ENCODE results near the gene DYNLL2.
"Not testable (repeated sequence)": the region's sequence is repeated elsewhere in the genome, so short reads cannot be mapped to it uniquely, and the experiment has no call there.

DYNLL2 gene

DNA sequence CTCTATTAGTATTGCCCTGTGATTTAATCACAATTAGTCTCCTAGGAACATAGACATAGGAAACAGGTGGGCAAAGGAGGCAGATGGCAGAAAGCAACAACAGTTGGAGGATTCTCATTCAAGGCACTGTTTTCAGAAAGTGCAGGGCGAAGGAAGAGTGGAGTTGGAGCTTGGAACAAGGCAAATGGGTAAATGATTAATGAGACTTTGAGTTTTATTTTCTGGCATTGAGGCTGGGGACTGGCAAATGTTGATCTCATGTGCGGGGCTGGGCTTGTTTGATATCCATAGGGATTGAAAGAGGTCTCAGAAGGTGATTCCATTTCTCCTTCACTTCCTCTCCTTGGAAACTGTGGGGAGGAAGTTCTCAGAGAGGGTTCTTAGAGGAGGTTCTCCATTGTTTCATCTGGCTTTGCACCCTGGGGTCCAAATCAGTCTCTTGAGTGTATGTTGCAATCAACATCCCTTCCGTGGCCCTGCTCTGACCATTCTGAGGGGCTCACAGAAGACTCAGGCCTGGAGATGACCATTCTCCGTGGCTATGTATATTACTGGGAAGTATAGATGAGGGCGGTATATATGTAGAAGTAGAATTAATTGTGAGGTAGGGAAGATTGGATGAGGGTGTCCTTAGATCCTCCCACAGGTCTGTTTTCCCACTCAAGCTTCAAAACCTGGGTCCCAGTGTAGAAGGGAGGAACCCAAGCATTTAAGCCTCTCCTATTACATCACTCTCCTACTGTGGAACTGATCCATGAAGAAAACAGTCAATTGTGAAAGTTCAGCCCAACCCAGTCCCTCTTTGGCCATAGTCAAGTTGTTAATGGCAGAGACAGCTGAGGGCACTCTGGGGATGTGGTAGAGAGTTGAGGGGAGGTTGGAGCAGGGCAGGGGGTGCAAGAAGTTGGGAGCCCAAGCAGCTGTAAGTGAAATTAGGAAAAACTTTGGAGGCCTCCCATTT, 39.7 kb upstream of the DYNLL2 start:
- H3K4me3 ChIP-seq (ENCODE audit: low read length) = no peak overlapping the region
- no peaks in the 10 kb centered on the region for H3F3A ChIP-seq (ENCODE audit: insufficient read depth, low read length)
- H2AFZ ChIP-seq (ENCODE audit: low read length) = no peak overlapping the region
- DNase-seq = no peak
- no peak overlapping the region for H3K9ac ChIP-seq (ENCODE audit: low read length)
- H3K4me2 ChIP-seq (ENCODE audit: low read depth, low read length) = no peak overlapping the region
- no peaks in the 10 kb centered on the region for H3K4me1 ChIP-seq (ENCODE audit: low read length)
- no peaks in the 10 kb centered on the region for H4K20me1 ChIP-seq (ENCODE audit: insufficient read depth, low read length)
- H3K79me2 ChIP-seq (ENCODE audit: low read length) = no peaks in the 10 kb centered on the region
- 0 out of 2 replicates have a peak, but pooled peaks cover 3% of the 10 kb centered on the region for H3K27me3 ChIP-seq (replicated peaks; ENCODE audit: insufficient read depth, low read length)
- no peaks in the 10 kb centered on the region for H3K9me2 ChIP-seq (replicated peaks; ENCODE audit: insufficient read depth, low read length)
- no peak overlapping the region for H3K27ac ChIP-seq (ENCODE audit: low read length)
- no peaks in the 10 kb centered on the region for H3K9me3 ChIP-seq (replicated peaks; ENCODE audit: insufficient read depth, low read length)
- TF ChIP-seq, protein P1, sequence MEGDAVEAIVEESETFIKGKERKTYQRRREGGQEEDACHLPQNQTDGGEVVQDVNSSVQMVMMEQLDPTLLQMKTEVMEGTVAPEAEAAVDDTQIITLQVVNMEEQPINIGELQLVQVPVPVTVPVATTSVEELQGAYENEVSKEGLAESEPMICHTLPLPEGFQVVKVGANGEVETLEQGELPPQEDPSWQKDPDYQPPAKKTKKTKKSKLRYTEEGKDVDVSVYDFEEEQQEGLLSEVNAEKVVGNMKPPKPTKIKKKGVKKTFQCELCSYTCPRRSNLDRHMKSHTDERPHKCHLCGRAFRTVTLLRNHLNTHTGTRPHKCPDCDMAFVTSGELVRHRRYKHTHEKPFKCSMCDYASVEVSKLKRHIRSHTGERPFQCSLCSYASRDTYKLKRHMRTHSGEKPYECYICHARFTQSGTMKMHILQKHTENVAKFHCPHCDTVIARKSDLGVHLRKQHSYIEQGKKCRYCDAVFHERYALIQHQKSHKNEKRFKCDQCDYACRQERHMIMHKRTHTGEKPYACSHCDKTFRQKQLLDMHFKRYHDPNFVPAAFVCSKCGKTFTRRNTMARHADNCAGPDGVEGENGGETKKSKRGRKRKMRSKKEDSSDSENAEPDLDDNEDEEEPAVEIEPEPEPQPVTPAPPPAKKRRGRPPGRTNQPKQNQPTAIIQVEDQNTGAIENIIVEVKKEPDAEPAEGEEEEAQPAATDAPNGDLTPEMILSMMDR (IDR thresholded peaks at IDR 0.05; ENCODE audit: low read length) = no peak
- no peaks in the 10 kb centered on the region for H3K36me3 ChIP-seq (replicated peaks; ENCODE audit: insufficient read depth, low read length)

DNA sequence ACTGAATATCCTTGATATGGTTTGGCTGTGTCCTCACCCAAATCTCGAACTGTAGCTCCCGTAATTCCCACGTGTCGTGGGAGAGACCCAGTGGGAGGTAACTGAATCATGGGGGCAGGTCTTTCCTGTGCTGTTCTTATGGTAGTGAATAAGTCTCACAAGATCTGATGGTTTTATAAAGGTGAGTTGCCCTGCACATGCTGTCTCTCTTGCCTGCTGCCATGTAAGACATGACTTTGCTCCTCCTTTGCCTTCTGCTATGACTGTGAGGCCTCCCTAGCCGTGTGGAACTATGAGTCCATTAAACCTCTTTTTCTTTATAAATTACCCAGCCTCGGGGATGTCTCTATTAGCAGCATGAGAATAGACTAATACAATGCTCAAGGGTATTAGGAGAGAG, 39.0 kb upstream of the DYNLL2 start:
- H3K4me3 ChIP-seq (ENCODE audit: low read length); H3K4me2 ChIP-seq (ENCODE audit: low read depth, low read length); H3K36me3 ChIP-seq (replicated peaks; ENCODE audit: insufficient read depth, low read length); H3K9ac ChIP-seq (ENCODE audit: low read length); H3F3A ChIP-seq (ENCODE audit: insufficient read depth, low read length); H4K20me1 ChIP-seq (ENCODE audit: insufficient read depth, low read length); H3K9me2 ChIP-seq (replicated peaks; ENCODE audit: insufficient read depth, low read length); H3K27ac ChIP-seq (ENCODE audit: low read length); DNase-seq; H3K9me3 ChIP-seq (replicated peaks; ENCODE audit: insufficient read depth, low read length); H3K4me1 ChIP-seq (ENCODE audit: low read length); H3K27me3 ChIP-seq (replicated peaks; ENCODE audit: insufficient read depth, low read length); H3K79me2 ChIP-seq (ENCODE audit: low read length); H2AFZ ChIP-seq (ENCODE audit: low read length): not testable (repeated sequence)

DNA sequence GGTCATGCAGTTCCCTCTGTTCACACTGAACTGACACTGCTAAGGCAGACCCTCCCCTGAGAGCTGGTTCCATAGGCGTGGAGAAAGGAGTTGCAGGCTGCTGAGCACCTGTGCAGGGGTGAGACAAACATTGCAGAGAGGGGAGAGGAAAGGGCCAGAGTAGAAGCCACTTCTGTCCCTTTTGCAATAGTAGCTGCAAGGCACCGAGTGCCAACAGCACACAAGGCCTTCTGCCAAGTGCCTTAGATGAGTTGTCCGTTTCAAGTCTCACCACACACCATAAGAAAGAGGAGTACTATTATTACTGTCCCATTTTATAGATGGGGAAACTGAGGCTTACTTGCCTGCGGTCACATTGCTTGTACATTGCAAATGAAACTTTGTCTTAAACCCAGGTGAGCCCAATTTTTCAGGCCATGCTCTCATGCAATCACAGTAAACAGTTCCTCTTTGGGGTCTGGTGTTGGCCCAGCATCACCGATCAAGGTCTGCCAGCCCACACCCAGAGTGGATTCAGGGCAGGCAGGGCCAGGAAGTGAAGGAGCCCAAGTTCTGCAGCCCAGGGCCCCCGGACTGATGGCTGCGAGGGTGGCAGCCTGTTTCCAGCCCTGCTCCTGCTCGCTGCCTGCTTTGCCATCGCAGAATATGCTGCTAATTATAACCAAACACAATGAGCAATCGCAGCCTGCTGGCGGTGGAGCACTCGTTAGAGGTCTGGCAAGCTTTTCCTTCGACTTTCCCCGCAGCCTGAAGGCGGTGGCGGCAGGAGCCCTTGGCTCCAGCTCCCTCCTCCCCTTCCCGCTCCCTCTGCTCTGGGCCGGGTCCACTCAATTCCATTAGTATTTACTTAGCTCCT, 36.8 kb upstream of the DYNLL2 start:
- no peak overlapping the region for H3K4me3 ChIP-seq (ENCODE audit: low read length)
- H3K4me1 ChIP-seq (ENCODE audit: low read length) = no peaks in the 10 kb centered on the region
- H3K4me2 ChIP-seq (ENCODE audit: low read depth, low read length) = no peak overlapping the region
- H3K9me2 ChIP-seq (replicated peaks; ENCODE audit: insufficient read depth, low read length) = no peaks in the 10 kb centered on the region
- H3K27ac ChIP-seq (ENCODE audit: low read length) = no peak overlapping the region
- no peak overlapping the region for H3K9ac ChIP-seq (ENCODE audit: low read length)
- no peaks in the 10 kb centered on the region for H3K36me3 ChIP-seq (replicated peaks; ENCODE audit: insufficient read depth, low read length)
- H3K9me3 ChIP-seq (replicated peaks; ENCODE audit: insufficient read depth, low read length) = no peaks in the 10 kb centered on the region
- H3F3A ChIP-seq (ENCODE audit: insufficient read depth, low read length) = no peaks in the 10 kb centered on the region
- TF ChIP-seq EZH2phosphoT487 (IDR thresholded peaks at IDR 0.05; ENCODE audit: low read length) (no peak), EZH2 (optimal IDR thresholded peaks at IDR 0.05; ENCODE audit: low read depth, low read length) (no peak)
- TF ChIP-seq, protein P1 (IDR thresholded peaks at IDR 0.05; ENCODE audit: low read length) = no peak
- no peak for DNase-seq
- H2AFZ ChIP-seq (ENCODE audit: low read length) = no peak overlapping the region
- H4K20me1 ChIP-seq (ENCODE audit: insufficient read depth, low read length) = no peaks in the 10 kb centered on the region
- no peaks in the 10 kb centered on the region for H3K79me2 ChIP-seq (ENCODE audit: low read length)
- H3K27me3 ChIP-seq (replicated peaks; ENCODE audit: insufficient read depth, low read length) = no peaks in the 10 kb centered on the region

Data from MM.1S (cell line).